Thyroid gland (tissue), 4 donors: ENCODE data around the gene ZNF454. TPM values are rescaled to one million over a fixed set of nuclear protein-coding genes. Genes with fewer than 3 reads are reported as not detected.

Experiments used
- DNase-seq, 2 donors: peaks; one replicate each; pipeline ENCODE4 v3.0.0-alpha.2; 2019
- H3K27ac ChIP-seq, 3 donors: fragments of 200-600 bp; sonication (generic); 1 replicate in 2 of 3; 2 replicates in 1 of 3; pipeline ENCODE4 v1.5.1; 2016 to 2019; ENCODE audit warnings: mild to moderate bottlenecking in 1 of 3, moderate library complexity in 1 of 3
- H3K27me3 ChIP-seq: fragments of 200-600 bp; sonication (generic); one replicate; pipeline ENCODE4 v1.5.1; 2019
- H3K36me3 ChIP-seq, 2 donors: fragments of 200-600 bp; sonication (generic); one replicate each; pipeline ENCODE4 v1.5.1; 2016 to 2019
- H3K4me1 ChIP-seq, 2 donors: fragments of 200-600 bp; sonication (generic); one replicate each; pipeline ENCODE4 v1.5.1; 2017 to 2019
- H3K4me3 ChIP-seq, 3 donors: fragments of 200-600 bp; sonication (generic); replicated peaks in 1 of 3; 1 replicate in 2 of 3; 2 replicates in 1 of 3; pipeline ENCODE4 v1.5.1; 2016; ENCODE audit warnings: mild to moderate bottlenecking in 1 of 3
- H3K9me3 ChIP-seq: fragments of 200-600 bp; sonication (generic); one replicate; pipeline ENCODE4 v1.5.1; 2017
- POLR2A ChIP-seq, 2 donors: fragments of 450-650 bp; IDR thresholded peaks; one replicate each; pipeline ENCODE4 v1.6.1; 2017; ENCODE audit warnings: antibody characterized with exemption in 2 of 2, mild to moderate bottlenecking in 2 of 2, moderate library complexity in 1 of 2
- WGBS, 2 donors: methylation state at CpG; one replicate each; pipeline ENCODE4 v1.1.5; 2017; 5-methylcytosine and 5-hydroxymethylcytosine counted together
- intact Hi-C: fragments of 100-400 bp; cut with DNase I; formaldehyde crosslinking; loops from one replicate; pipeline ENCODE4 v1.15.1; 2023
- total RNA-seq, 4 donors: library from RNA; depleted of rRNA; stranded (reverse); fragments of >200 nt; gene quantifications; one replicate each; pipeline ENCODE4 v1.2.3, GENCODE V29; 2016
- TF ChIP-seq, protein P1 (sequence below), 6 experiments: fragments of 200-600 bp in 3 of 6; fragments of 450-650 bp in 3 of 6; sonication (generic) in 3 of 6; IDR thresholded peaks; one replicate each; pipeline ENCODE4 v1.5.1; 2016 to 2019; ENCODE audit warnings: antibody characterized with exemption in 6 of 6, mild to moderate bottlenecking in 2 of 6, inconsistent platforms in 1 of 6, moderate library complexity in 1 of 6

ZNF454 gene
- total RNA-seq, 4 donors from 2014 or later = 2.0 to 5.1 (median 4.0) TPM

DNA sequence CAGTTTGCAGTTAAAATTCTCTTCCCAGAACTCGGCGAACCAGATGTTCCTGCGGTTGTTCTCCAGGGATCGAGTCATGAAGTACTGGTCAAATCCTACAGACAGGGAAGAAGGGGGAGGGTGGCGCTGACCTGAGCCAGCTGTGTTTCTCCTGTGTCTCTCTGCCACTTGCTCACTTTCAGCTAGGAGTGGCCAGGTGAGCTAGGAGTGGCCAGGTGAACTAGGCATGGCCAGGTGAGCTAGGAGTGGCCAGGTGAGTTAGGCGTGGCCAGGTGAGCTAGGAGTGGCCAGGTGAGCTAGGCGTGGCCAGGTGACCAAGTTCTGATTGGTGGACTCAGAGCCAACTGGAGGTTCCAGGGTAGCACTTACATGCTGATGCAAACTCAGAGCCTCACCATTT is 48.3 kb downstream of the ZNF454 start:
- no peak for DNase-seq

DNA sequence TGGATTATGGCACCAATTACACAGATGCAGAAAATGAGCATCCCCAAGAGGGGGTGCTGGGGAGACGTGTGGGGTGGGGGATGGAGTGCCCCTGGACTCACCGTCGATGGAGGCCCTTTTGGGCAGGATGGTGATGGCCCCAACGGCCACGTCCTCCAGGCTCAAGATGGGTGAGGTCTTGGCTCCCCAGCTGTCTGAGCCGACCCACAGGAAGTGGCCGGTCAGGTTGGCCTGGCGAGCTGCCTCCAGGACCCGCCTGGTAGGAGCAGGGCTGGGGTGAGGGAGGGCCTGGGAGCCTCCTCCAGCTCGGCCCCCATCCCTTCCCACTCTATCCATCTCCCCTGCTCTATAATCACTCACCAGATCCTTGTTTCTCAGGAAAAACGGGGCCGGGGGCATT is 49.5 kb downstream of the ZNF454 start:
- Histone ChIP-seq H3K27ac (no peak overlapping the region), H3K36me3 (no peaks in the 10 kb centered on the region), H3K27me3 (no peaks in the 10 kb centered on the region), H3K4me1 (no peaks in the 10 kb centered on the region), H3K4me3 (no peak overlapping the region), H3K9me3 (no peaks in the 10 kb centered on the region)
- no peak for DNase-seq
- WGBS, 2 donors = 90 to 94% methylated on average over 8 to 9 of the region's 12 CpGs
- no peak for TF ChIP-seq POLR2A (IDR thresholded peaks at IDR 0.05)
- TF ChIP-seq, protein P1, sequence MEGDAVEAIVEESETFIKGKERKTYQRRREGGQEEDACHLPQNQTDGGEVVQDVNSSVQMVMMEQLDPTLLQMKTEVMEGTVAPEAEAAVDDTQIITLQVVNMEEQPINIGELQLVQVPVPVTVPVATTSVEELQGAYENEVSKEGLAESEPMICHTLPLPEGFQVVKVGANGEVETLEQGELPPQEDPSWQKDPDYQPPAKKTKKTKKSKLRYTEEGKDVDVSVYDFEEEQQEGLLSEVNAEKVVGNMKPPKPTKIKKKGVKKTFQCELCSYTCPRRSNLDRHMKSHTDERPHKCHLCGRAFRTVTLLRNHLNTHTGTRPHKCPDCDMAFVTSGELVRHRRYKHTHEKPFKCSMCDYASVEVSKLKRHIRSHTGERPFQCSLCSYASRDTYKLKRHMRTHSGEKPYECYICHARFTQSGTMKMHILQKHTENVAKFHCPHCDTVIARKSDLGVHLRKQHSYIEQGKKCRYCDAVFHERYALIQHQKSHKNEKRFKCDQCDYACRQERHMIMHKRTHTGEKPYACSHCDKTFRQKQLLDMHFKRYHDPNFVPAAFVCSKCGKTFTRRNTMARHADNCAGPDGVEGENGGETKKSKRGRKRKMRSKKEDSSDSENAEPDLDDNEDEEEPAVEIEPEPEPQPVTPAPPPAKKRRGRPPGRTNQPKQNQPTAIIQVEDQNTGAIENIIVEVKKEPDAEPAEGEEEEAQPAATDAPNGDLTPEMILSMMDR (IDR thresholded peaks at IDR 0.05) = no peak
- intact Hi-C loops = no loop called here

More for the DNA sequence above, 48.3 kb downstream of the ZNF454 start:
- TF ChIP-seq POLR2A (IDR thresholded peaks at IDR 0.05) = no peak
- TF ChIP-seq, protein P1 (IDR thresholded peaks at IDR 0.05) = no peak
- 83 to 93% methylated on average over 3 to 4 of the region's 7 CpGs for WGBS, 2 donors
- H3K36me3 ChIP-seq = no peaks in the 10 kb centered on the region
- no peaks in the 10 kb centered on the region for H3K27me3 ChIP-seq
- H3K9me3 ChIP-seq = no peaks in the 10 kb centered on the region
- H3K27ac ChIP-seq = no peak overlapping the region
- H3K4me1 ChIP-seq = no peaks in the 10 kb centered on the region
- intact Hi-C loops = no loop called here
- H3K4me3 ChIP-seq = no peak overlapping the region

DNA sequence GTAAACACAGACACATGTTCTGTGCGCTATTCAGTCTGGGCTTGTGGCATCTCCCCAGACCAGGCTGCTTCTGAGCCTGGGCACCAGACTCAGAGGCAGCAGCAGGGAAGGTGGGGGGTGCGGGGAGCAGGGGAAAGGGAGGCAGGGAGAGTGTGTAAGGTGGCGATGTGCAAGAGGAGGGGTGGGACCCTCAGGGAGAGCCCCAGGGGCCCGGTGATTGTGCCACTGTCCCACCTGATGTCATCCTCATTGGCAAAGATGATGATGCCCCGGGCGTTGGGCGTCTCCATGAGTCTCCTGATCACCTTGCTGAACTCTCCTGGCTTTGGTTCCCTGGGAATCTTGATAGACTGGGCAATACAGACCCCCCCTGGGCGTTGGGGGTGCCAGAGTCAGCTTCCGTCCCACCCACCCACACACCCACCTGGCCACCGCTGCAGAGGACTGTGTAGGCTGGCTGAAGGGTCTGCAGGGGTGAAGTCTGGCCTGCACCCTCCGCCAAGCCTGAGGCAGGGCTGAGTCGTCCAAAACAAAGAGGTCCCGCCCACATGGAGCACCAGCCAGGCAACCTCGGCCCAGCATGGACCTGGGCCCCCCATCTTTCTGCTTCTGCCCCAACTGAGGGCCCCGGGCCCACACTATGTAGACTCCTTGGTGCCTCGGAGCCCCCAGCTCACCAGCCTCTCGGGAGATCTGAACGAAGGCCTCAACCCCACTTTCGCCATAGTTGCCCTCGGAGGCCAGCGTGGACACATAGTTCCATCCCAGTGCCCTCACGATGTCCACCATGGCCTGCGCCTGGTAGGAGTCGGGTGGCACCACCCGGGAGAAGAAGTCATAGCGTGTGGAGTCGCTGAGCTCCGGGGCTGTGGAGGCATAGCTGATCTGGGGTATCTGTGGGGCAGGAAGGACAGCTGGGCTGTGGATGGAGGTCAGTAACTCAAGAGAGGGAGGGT is 50.5 kb downstream of the ZNF454 start:
- no peak for TF ChIP-seq POLR2A (IDR thresholded peaks at IDR 0.05)
- TF ChIP-seq, protein P1 (IDR thresholded peaks at IDR 0.05) = no peak
- no peaks in the 10 kb centered on the region for H3K27me3 ChIP-seq
- H3K9me3 ChIP-seq = no peaks in the 10 kb centered on the region
- no peak overlapping the region for H3K27ac ChIP-seq
- DNase-seq = no peak
- 88 to 91% methylated on average over 22 to 27 of the region's 28 CpGs for WGBS, 2 donors
- no peak overlapping the region for H3K4me3 ChIP-seq
- intact Hi-C loops = no loop called here
- H3K36me3 ChIP-seq = no peaks in the 10 kb centered on the region
- H3K4me1 ChIP-seq = no peaks in the 10 kb centered on the region

DNA sequence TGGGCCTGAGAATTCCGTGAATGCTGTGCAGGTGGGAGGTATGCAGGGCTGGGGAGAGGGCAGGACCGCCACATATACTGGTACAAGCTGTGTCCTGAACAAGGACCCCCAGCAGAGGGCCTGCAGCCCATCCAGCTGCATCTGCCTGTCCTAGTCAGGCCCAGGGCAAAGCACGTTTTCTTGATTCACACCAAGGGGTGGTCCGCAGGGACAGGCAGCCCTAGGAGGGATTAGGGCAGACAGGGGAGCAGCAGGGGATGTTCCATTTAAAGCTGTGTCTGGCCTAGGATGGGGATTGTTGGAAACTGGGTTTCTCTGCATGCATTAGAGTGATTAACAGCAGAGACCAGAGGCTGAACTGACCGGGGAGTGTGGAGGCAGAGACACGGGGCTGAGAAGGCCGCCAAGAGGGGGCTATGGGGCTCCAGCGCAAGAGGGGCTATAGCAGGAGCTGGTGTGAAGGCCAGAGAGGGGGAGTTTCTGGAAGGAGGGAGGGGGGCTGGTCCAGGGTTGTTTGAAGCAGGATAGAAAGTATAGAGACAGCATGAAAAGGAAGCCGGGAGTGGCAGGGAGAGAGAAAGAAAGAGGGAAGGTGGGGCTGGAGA is 51.4 kb downstream of the ZNF454 start:
- TF ChIP-seq, protein P1 (IDR thresholded peaks at IDR 0.05) = no peak
- no peak for TF ChIP-seq POLR2A (IDR thresholded peaks at IDR 0.05)
- Histone ChIP-seq H3K9me3 (no peaks in the 10 kb centered on the region), H3K27ac (no peak overlapping the region), H3K27me3 (no peaks in the 10 kb centered on the region), H3K4me3 (no peak overlapping the region), H3K4me1 (no peaks in the 10 kb centered on the region), H3K36me3 (no peaks in the 10 kb centered on the region)
- DNase-seq = no peak
- WGBS, 2 donors = 62 to 64% methylated on average over 7 to 9 of the region's 9 CpGs
- intact Hi-C loops = no loop called here
